Measurements from ENCODE around the gene MYO19. TPM values are rescaled to one million over a fixed set of nuclear protein-coding genes. Genes with fewer than 3 reads are reported as not detected.

Gene MYO19
- total and polyA plus RNA-seq, 2 experiments from 2014 or later, result 14.9 to 34.4 TPM

DNA sequence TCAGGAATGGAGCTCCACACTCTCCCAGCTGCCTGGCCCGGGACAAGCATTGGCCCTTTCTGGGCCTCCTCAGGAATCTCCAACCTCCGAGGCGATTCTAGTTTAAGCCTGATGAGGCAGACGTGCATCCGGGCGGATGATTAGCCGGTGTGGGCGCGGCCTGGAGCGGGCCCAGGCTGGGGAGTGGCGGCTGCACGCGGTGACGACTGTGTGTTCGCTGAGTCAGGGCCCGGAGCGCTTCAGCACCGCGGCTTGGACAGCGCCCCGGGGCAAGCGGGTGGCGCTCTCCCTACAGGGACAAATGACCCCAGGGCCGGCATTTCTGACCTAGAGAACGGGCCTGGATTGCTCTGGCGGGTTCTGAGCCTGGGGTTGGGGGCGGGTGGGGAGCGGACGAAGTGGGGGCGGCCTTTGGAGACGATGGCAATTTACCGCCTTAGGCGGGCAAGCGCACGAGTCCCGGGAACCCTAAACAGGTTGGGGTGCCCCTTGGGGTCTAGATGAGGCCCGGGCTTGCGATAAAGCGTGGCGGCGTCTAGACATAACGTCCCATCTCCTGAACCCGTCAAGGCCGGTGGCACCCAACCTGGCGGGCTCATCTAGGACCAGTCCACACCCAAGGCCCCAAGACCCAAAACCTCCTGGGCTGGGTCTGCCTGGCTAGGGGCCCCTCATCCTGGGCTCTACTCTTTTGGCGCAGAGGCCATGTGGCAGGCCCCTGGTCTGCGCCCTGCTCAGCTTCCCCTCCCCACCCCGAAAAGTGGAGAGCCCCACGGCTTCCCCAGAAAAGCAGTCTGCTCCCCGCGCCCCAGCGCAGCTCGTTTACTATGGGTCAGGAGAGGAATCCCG, 70.5 kb downstream of the MYO19 start:
- H3K9me2 ChIP-seq (ENCODE audit: insufficient read depth), result no peaks in the 10 kb centered on the region
- H3K4me1 ChIP-seq (ENCODE audit: insufficient read depth), result no peaks in the 10 kb centered on the region
- H3K4me3 ChIP-seq, result no peak overlapping the region
- H3K36me3 ChIP-seq (ENCODE audit: low read depth), result no peaks in the 10 kb centered on the region
- H3K4me2 ChIP-seq (ENCODE audit: unreplicated experiment), result no peak overlapping the region
- H3K9me3 ChIP-seq (ENCODE audit: low read depth), result no peaks in the 10 kb centered on the region
- no peaks in the 10 kb centered on the region for H4K20me1 ChIP-seq (ENCODE audit: insufficient read depth)
- DNase-seq, result peak; percentile 95
- H3K27me3 ChIP-seq (replicated peaks; ENCODE audit: insufficient read depth), result peaks cover 10% of the 10 kb centered on the region; the same call in 1 of the 2 replicates
- in situ Hi-C loops (cut with MboI), result loop anchor here (25.0 kb wide), 1 partner anchor 502 kb away; no protein-coding TSS in a partner anchor
- H3F3A ChIP-seq (ENCODE audit: insufficient read depth), result no peaks in the 10 kb centered on the region
- H3K9ac ChIP-seq, result no peak overlapping the region
- WGBS, 2 experiments (ENCODE audit: low coverage in 1 of 2, low lambda C conversion rate in 2 of 2, missing lambda C conversion rate in 2 of 2), result 8 to 10% methylated on average over 48 to 52 of the region's 54 CpGs
- H3K79me2 ChIP-seq (ENCODE audit: insufficient read depth), result no peaks in the 10 kb centered on the region
- H2AFZ ChIP-seq, result no peak overlapping the region
- TF ChIP-seq EZH2 (IDR thresholded peaks at IDR 0.05; ENCODE audit: insufficient read depth, poor library complexity, severe bottlenecking) (no peak), EZH2phosphoT487 (IDR thresholded peaks at IDR 0.05; ENCODE audit: insufficient read depth, low read depth) (no peak)
- H3K27ac ChIP-seq, result no peak overlapping the region

DNA sequence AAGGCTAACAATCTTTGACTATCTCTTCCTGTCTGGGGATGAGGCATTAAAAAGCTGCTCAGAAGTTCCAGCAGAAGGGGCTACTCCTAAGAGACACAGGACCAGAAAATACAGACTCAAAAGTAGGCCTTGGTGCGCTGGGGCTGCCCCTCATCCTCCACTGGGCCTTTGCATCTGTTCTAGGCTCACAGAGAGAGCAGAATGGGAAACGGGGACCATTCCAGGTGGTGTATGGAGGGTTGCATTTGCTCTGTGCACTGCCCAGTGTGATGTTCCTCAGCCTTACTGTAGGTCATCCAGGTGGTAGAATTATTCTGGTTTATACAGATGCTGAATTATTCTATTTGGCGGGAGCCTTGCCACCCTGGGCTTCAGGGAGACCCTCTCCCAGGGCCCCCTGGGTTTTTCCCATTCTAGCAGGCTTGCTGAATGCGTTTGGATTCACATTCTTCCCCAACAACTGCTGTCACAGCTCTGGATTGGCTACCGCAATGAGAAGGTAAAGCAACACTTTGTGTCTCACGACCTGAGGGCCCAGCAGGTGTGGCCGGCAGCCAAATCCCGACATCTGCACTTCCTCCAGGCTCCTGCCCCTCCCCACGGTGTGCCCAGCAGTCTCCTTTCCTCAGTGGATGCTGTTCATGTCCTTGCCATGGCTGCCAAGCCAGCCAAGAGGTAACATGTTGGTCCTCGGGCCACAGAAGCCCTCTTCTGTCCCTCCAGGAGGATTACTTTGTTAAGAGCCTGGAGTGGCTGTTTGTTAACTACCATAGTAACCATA, 73.1 kb downstream of the MYO19 start:
- in situ Hi-C loops (cut with MboI), result loop anchor here (25.0 kb wide), 1 partner anchor 499 kb away; no protein-coding TSS in a partner anchor
- Histone ChIP-seq H3K9me2 (ENCODE audit: insufficient read depth) (no peaks in the 10 kb centered on the region), H3K36me3 (ENCODE audit: low read depth) (no peaks in the 10 kb centered on the region), H3K27ac (no peak overlapping the region), H3K4me1 (ENCODE audit: insufficient read depth) (no peaks in the 10 kb centered on the region), H3F3A (ENCODE audit: insufficient read depth) (no peaks in the 10 kb centered on the region), H3K9ac (no peak overlapping the region), H4K20me1 (ENCODE audit: insufficient read depth) (no peaks in the 10 kb centered on the region), H3K9me3 (ENCODE audit: low read depth) (no peaks in the 10 kb centered on the region), H3K27me3 (replicated peaks; ENCODE audit: insufficient read depth) (peaks cover 6% of the 10 kb centered on the region; the same call in 1 of the 2 replicates), H2AFZ (no peak overlapping the region), H3K79me2 (ENCODE audit: insufficient read depth) (no peaks in the 10 kb centered on the region), H3K4me3 (no peak overlapping the region), H3K4me2 (ENCODE audit: unreplicated experiment) (no peak overlapping the region)
- TF ChIP-seq EZH2phosphoT487 (IDR thresholded peaks at IDR 0.05; ENCODE audit: insufficient read depth, low read depth) (no peak), EZH2 (IDR thresholded peaks at IDR 0.05; ENCODE audit: insufficient read depth, poor library complexity, severe bottlenecking) (no peak)
- 16 to 19% methylated on average over 10 of the region's 10 CpGs for WGBS, 2 experiments (ENCODE audit: low coverage in 1 of 2, low lambda C conversion rate in 2 of 2, missing lambda C conversion rate in 2 of 2)
- DNase-seq, result no peak

DNA sequence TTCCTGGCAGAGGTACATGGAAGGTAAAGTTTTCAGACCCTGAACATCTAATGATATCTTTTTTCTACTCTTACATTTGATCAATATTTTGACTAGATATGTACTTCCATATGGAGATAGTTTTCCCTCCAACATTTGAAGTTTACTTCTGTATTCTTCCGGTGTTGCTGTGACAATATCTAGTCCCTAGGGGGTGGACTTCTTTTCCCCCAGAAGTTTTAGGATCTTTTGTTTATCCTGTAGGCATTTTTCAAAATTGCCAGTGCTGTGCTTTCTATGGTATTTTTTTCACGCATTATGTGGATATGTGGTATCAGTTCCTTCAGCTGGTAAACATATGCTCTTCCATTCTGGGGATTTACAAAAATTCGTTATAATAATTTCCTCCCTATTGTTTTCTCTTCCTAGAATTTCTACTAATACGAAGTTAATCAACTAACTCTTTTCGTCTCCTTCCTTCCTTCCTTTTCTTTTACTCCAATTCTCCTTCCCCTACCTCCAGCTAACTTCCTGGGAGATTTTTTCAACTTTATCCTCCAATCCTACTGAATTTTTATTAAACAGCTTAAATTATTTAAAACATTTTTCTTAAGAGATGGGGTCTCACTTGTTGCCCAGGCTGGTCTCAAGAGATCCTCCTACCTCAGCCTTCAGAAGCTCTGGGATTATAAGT, 74.3 kb downstream of the MYO19 start:
- no peaks in the 10 kb centered on the region for H3K9me3 ChIP-seq (ENCODE audit: low read depth)
- H3K27ac ChIP-seq, result no peak overlapping the region
- TF ChIP-seq EZH2phosphoT487 (IDR thresholded peaks at IDR 0.05; ENCODE audit: insufficient read depth, low read depth), result no peak
- no peak for TF ChIP-seq EZH2 (IDR thresholded peaks at IDR 0.05; ENCODE audit: insufficient read depth, poor library complexity, severe bottlenecking)
- no peak overlapping the region for H3K9ac ChIP-seq
- H3K9me2 ChIP-seq (ENCODE audit: insufficient read depth), result no peaks in the 10 kb centered on the region
- H3K4me2 ChIP-seq (ENCODE audit: unreplicated experiment), result no peak overlapping the region
- no peak for DNase-seq
- no peak overlapping the region for H2AFZ ChIP-seq
- H3K79me2 ChIP-seq (ENCODE audit: insufficient read depth), result no peaks in the 10 kb centered on the region
- 19 to 21% methylated on average over 5 of the region's 5 CpGs for WGBS, 2 experiments (ENCODE audit: low coverage in 1 of 2, low lambda C conversion rate in 2 of 2, missing lambda C conversion rate in 2 of 2)
- in situ Hi-C loops (cut with MboI), result loop anchor here (25.0 kb wide), 1 partner anchor 498 kb away; no protein-coding TSS in a partner anchor
- H3F3A ChIP-seq (ENCODE audit: insufficient read depth), result no peaks in the 10 kb centered on the region
- H4K20me1 ChIP-seq (ENCODE audit: insufficient read depth), result no peaks in the 10 kb centered on the region
- no peaks in the 10 kb centered on the region for H3K4me1 ChIP-seq (ENCODE audit: insufficient read depth)
- H3K27me3 ChIP-seq (replicated peaks; ENCODE audit: insufficient read depth), result peaks cover 6% of the 10 kb centered on the region; the same call in 1 of the 2 replicates
- no peak overlapping the region for H3K4me3 ChIP-seq
- no peaks in the 10 kb centered on the region for H3K36me3 ChIP-seq (ENCODE audit: low read depth)

DNA sequence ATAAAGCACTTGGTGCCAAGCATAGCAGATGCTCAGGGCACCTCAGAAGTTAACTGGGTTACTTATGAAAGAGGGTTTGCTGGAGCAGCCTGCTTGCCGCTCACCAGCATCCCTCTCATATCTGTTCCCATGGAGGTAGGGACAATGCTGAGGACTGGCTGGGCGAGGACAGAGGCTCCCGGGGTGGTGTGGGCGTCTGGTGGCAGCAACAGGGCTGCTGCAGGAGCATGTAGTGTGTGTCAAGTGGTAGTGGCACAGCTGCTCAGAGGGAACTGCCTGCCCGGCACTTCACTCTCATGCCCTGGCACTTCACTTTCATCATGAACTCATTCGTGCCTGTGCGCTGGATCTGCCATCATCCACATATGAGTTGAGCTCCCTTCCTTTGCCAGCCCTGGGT, 75.1 kb downstream of the MYO19 start:
- Histone ChIP-seq H3K9me2 (ENCODE audit: insufficient read depth) (no peaks in the 10 kb centered on the region), H3K36me3 (ENCODE audit: low read depth) (no peaks in the 10 kb centered on the region), H3K9me3 (ENCODE audit: low read depth) (no peaks in the 10 kb centered on the region), H4K20me1 (ENCODE audit: insufficient read depth) (no peaks in the 10 kb centered on the region), H2AFZ (no peak overlapping the region), H3K79me2 (ENCODE audit: insufficient read depth) (no peaks in the 10 kb centered on the region), H3F3A (ENCODE audit: insufficient read depth) (no peaks in the 10 kb centered on the region), H3K4me2 (ENCODE audit: unreplicated experiment) (no peak overlapping the region), H3K27ac (no peak overlapping the region), H3K9ac (no peak overlapping the region), H3K27me3 (replicated peaks; ENCODE audit: insufficient read depth) (peaks cover 6% of the 10 kb centered on the region; the same call in 1 of the 2 replicates), H3K4me3 (no peak overlapping the region), H3K4me1 (ENCODE audit: insufficient read depth) (no peaks in the 10 kb centered on the region)
- no peak for TF ChIP-seq EZH2 (IDR thresholded peaks at IDR 0.05; ENCODE audit: insufficient read depth, poor library complexity, severe bottlenecking)
- no peak for TF ChIP-seq EZH2phosphoT487 (IDR thresholded peaks at IDR 0.05; ENCODE audit: insufficient read depth, low read depth)
- WGBS, 2 experiments (ENCODE audit: low coverage in 1 of 2, low lambda C conversion rate in 2 of 2, missing lambda C conversion rate in 2 of 2), result 37 to 39% methylated on average over 7 of the region's 7 CpGs
- in situ Hi-C loops (cut with MboI), result loop anchor here (25.0 kb wide), 1 partner anchor 497 kb away; no protein-coding TSS in a partner anchor
- DNase-seq, result no peak

All from GM23248 (cell line).